T-helper 2 cell treated with Interferon-gamma antibody and Interleukin-4, amounts not matched to agents 5 μg/mL and 100 μg/mL, for 36 hours (primary cell): ENCODE data around the gene SLTM.
"Not testable (repeated sequence)": the region's sequence is repeated elsewhere in the genome, so short reads cannot be mapped to it uniquely, and the experiment has no call there.

ENCODE experiments used
- DNase-seq: peaks from one replicate; pipeline ENCODE4 v3.0.0; 2021; ENCODE audit warnings: low spot score
- H3K27ac Mint-ChIP-seq: one replicate; pipeline ENCODE4 v1.8.0; 2021; ENCODE audit warnings: mild to moderate bottlenecking, mixed read lengths
- H3K27me3 Mint-ChIP-seq: one replicate; pipeline ENCODE4 v1.8.0; 2021; ENCODE audit warnings: low read depth, mixed read lengths
- H3K36me3 Mint-ChIP-seq: one replicate; pipeline ENCODE4 v1.8.0; 2021; ENCODE audit warnings: low read depth, mixed read lengths
- H3K4me1 Mint-ChIP-seq: one replicate; pipeline ENCODE4 v1.8.0; 2021; ENCODE audit warnings: low read depth, mixed read lengths
- H3K4me3 Mint-ChIP-seq: one replicate; pipeline ENCODE4 v1.8.0; 2022; ENCODE audit warnings: mild to moderate bottlenecking, moderate library complexity, mixed read lengths
- H3K9me3 Mint-ChIP-seq: one replicate; pipeline ENCODE4 v1.8.0; 2021; ENCODE audit warnings: mixed read lengths

Gene SLTM

GRCh38 chr15:58919232-58919631 lies 14.2 kb downstream of the SLTM start:
- peaks cover 34% of the 10 kb centered on the region for H3K36me3 Mint-ChIP-seq
- no peak overlapping the region for H3K4me3 Mint-ChIP-seq
- no peaks in the 10 kb centered on the region for H3K9me3 Mint-ChIP-seq
- peaks cover 15% of the 10 kb centered on the region for H3K4me1 Mint-ChIP-seq
- no peaks in the 10 kb centered on the region for H3K27me3 Mint-ChIP-seq
- H3K27ac Mint-ChIP-seq = no peak overlapping the region
- no peak for DNase-seq

GRCh38 chr15:58918239-58918638 lies 15.2 kb downstream of the SLTM start:
- H3K9me3 Mint-ChIP-seq = no peaks in the 10 kb centered on the region
- H3K4me3 Mint-ChIP-seq = no peak overlapping the region
- no peak for DNase-seq
- no peak overlapping the region for H3K27ac Mint-ChIP-seq
- peaks cover 36% of the 10 kb centered on the region for H3K36me3 Mint-ChIP-seq
- H3K27me3 Mint-ChIP-seq = no peaks in the 10 kb centered on the region
- peaks cover 13% of the 10 kb centered on the region for H3K4me1 Mint-ChIP-seq

- not testable (repeated sequence) for H3K27ac Mint-ChIP-seq, DNase-seq, H3K9me3 Mint-ChIP-seq, H3K4me1 Mint-ChIP-seq, H3K4me3 Mint-ChIP-seq, H3K27me3 Mint-ChIP-seq
- peaks cover 33% of the 10 kb centered on the region for H3K36me3 Mint-ChIP-seq
Observed at GRCh38 chr15:58917613-58918129, 15.8 kb downstream of the SLTM start.

GRCh38 chr15:58916962-58917361 lies 16.5 kb downstream of the SLTM start:
- Mint-ChIP-seq H3K4me1 (peaks cover 10% of the 10 kb centered on the region), H3K36me3 (peaks cover 39% of the 10 kb centered on the region), H3K4me3 (no peak overlapping the region), H3K9me3 (no peaks in the 10 kb centered on the region), H3K27me3 (no peaks in the 10 kb centered on the region), H3K27ac (no peak overlapping the region)
- no peak for DNase-seq

GRCh38 chr15:58910456-58910855 lies 23.0 kb downstream of the SLTM start:
- peaks cover 77% of the 10 kb centered on the region for H3K36me3 Mint-ChIP-seq
- DNase-seq = no peak
- no peaks in the 10 kb centered on the region for H3K9me3 Mint-ChIP-seq
- H3K27me3 Mint-ChIP-seq = no peaks in the 10 kb centered on the region
- no peak overlapping the region for H3K4me3 Mint-ChIP-seq
- no peak overlapping the region for H3K27ac Mint-ChIP-seq
- peaks cover 49% of the 10 kb centered on the region for H3K4me1 Mint-ChIP-seq

- H3K27me3 Mint-ChIP-seq = no peaks in the 10 kb centered on the region
- peaks cover 76% of the 10 kb centered on the region for H3K36me3 Mint-ChIP-seq
- no peak for DNase-seq
- H3K4me1 Mint-ChIP-seq = peaks cover 49% of the 10 kb centered on the region
- H3K9me3 Mint-ChIP-seq = no peaks in the 10 kb centered on the region
- peak overlapping the region; percentile 50 for H3K27ac Mint-ChIP-seq
- no peak overlapping the region for H3K4me3 Mint-ChIP-seq
Observed at GRCh38 chr15:58909616-58910015, 23.9 kb downstream of the SLTM start.

- Mint-ChIP-seq H3K27ac (peak overlapping the region; percentile 82), H3K27me3 (no peaks in the 10 kb centered on the region)
Observed at GRCh38 chr15:58908550-58909309, 24.7 kb downstream of the SLTM start.

GRCh38 chr15:58900631-58901030 lies 32.8 kb downstream of the SLTM start:
- Mint-ChIP-seq H3K4me1 (peaks cover 12% of the 10 kb centered on the region), H3K36me3 (peaks cover 47% of the 10 kb centered on the region), H3K9me3 (no peaks in the 10 kb centered on the region), H3K27me3 (no peaks in the 10 kb centered on the region), H3K4me3 (no peak overlapping the region), H3K27ac (no peak overlapping the region)
- DNase-seq = no peak

More at GRCh38 chr15:58908550-58909309, 24.7 kb downstream of the SLTM start:
- peaks cover 44% of the 10 kb centered on the region for H3K4me1 Mint-ChIP-seq
- DNase-seq = no peak
- peak overlapping the region; percentile 41 for H3K4me3 Mint-ChIP-seq
- peaks cover 71% of the 10 kb centered on the region for H3K36me3 Mint-ChIP-seq
- H3K9me3 Mint-ChIP-seq = no peaks in the 10 kb centered on the region

GRCh38 chr15:58898150-58898680 lies 35.3 kb downstream of the SLTM start:
- DNase-seq = no peak
- H3K9me3 Mint-ChIP-seq = no peaks in the 10 kb centered on the region
- no peak overlapping the region for H3K27ac Mint-ChIP-seq
- no peak overlapping the region for H3K4me3 Mint-ChIP-seq
- H3K36me3 Mint-ChIP-seq = peaks cover 58% of the 10 kb centered on the region
- H3K27me3 Mint-ChIP-seq = no peaks in the 10 kb centered on the region
- peaks cover 12% of the 10 kb centered on the region for H3K4me1 Mint-ChIP-seq

GRCh38 chr15:58889363-58889762 lies 44.1 kb downstream of the SLTM start:
- DNase-seq = no peak
- Mint-ChIP-seq H3K4me1 (no peaks in the 10 kb centered on the region), H3K4me3 (no peak overlapping the region), H3K9me3 (no peaks in the 10 kb centered on the region), H3K27me3 (no peaks in the 10 kb centered on the region), H3K27ac (no peak overlapping the region), H3K36me3 (peaks cover 75% of the 10 kb centered on the region)

GRCh38 chr15:58886921-58887320 lies 46.6 kb downstream of the SLTM start:
- H3K27me3 Mint-ChIP-seq = no peaks in the 10 kb centered on the region
- no peaks in the 10 kb centered on the region for H3K4me1 Mint-ChIP-seq
- peaks cover 71% of the 10 kb centered on the region for H3K36me3 Mint-ChIP-seq
- H3K9me3 Mint-ChIP-seq = no peaks in the 10 kb centered on the region
- no peak for DNase-seq
- H3K4me3 Mint-ChIP-seq = no peak overlapping the region
- peak overlapping the region; percentile 44 for H3K27ac Mint-ChIP-seq

- not testable (repeated sequence) for DNase-seq
Observed at GRCh38 chr15:58883926-58884325, 49.6 kb downstream of the SLTM start.

GRCh38 chr15:58882243-58882642 lies 51.2 kb downstream of the SLTM start:
- no peak for DNase-seq
- H3K9me3 Mint-ChIP-seq = no peaks in the 10 kb centered on the region
- no peak overlapping the region for H3K4me3 Mint-ChIP-seq
- no peaks in the 10 kb centered on the region for H3K4me1 Mint-ChIP-seq
- H3K27me3 Mint-ChIP-seq = no peaks in the 10 kb centered on the region
- peaks cover 77% of the 10 kb centered on the region for H3K36me3 Mint-ChIP-seq
- H3K27ac Mint-ChIP-seq = no peak overlapping the region

More at GRCh38 chr15:58883926-58884325, 49.6 kb downstream of the SLTM start:
- H3K27ac Mint-ChIP-seq, H3K4me3 Mint-ChIP-seq, H3K27me3 Mint-ChIP-seq, H3K9me3 Mint-ChIP-seq, H3K4me1 Mint-ChIP-seq: not testable (repeated sequence)
- H3K36me3 Mint-ChIP-seq = peaks cover 76% of the 10 kb centered on the region

GRCh38 chr15:58880320-58880719 lies 53.2 kb downstream of the SLTM start:
- no peaks in the 10 kb centered on the region for H3K27me3 Mint-ChIP-seq
- H3K27ac Mint-ChIP-seq = no peak overlapping the region
- H3K4me1 Mint-ChIP-seq = no peaks in the 10 kb centered on the region
- peaks cover 74% of the 10 kb centered on the region for H3K36me3 Mint-ChIP-seq
- no peaks in the 10 kb centered on the region for H3K9me3 Mint-ChIP-seq
- no peak for DNase-seq
- no peak overlapping the region for H3K4me3 Mint-ChIP-seq
